ENCODE data around the gene TRAM2.

Gene TRAM2

DNA sequence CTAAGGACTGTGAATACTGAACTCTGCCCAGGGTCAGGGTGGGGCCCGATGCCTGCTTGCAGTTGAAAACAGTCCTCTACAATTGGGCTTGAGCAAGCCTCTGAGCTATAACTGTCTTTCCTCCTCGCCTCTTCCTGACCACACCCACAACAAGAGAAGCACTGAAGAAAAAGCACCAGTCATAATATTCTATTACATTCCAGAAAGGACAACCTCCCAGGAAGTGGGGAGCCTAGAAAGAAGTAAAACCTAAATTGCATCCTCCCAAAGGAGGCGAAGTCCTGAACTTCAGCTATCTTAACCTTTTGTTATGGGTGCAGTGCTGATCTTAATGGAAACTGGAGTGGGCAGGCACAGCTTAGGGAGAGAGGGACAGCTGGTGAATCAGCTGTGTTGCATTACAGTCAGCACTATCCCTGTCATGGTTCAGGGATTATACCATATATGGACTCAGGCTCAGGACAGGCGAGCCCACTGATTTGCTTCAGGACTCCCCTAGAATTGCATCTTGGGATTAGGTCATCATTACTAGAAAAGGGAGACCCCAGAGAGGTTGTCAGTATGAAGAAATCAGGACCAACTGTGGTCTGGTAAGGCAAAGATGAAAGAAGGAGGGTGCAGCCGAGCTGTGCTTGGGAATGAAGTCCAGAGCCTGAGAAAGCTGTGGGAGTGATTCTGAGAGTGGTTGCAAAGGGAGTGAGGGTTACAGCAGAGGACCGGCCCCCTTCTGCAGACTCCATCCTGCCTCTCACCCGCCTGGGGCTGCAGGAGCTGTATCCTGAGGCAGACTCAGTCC lies 18.3 kb upstream of the TRAM2 start:
- no peak for DNase-seq (ENCODE audit: low read depth in 3 of 3)

GRCh38 chr6:52594221-52594620 lies 17.4 kb upstream of the TRAM2 start:
- no peak for DNase-seq (ENCODE audit: low read depth in 3 of 3)

GRCh38 chr6:52591832-52592231 lies 15.0 kb upstream of the TRAM2 start:
- DNase-seq (ENCODE audit: low read depth in 3 of 3) = no peak

- no peak for DNase-seq (ENCODE audit: low read depth in 3 of 3)
Observed at GRCh38 chr6:52590152-52590891, 13.5 kb upstream of the TRAM2 start.

GRCh38 chr6:52588710-52589091 lies 11.8 kb upstream of the TRAM2 start:
- no peak for DNase-seq (ENCODE audit: low read depth in 3 of 3)

DNA sequence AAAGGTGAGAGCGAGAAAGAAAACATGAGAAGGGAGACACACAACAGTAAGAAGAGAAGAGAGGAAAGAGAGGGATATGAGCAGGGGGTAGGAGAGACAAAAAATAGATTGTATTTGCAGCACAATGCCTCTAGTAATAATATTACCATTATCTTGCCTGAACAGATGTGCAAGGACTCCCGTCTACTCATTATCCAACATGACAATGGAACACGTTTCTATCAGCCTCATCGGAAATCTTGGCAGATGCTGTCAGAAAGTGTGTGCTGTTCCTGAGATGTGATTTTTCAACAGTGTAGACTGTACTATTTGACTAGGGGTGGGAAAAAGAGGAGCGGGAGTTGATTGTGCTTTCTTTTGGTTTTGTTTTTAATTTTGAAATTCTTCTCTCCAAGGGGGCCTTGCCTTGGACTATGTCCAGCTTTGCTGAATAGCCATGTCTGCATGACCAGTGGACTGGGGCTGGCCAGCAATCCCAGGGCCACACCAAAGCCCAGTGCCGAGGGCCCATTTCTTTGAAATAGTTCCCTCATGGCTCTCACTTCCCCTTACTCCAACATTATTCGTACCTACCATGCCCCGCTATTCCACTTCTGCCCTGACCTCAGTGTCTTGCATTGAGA lies 11.3 kb upstream of the TRAM2 start:
- no peak for DNase-seq (ENCODE audit: low read depth in 3 of 3)

GRCh38 chr6:52587001-52587400 lies 10.1 kb upstream of the TRAM2 start:
- no peak for DNase-seq (ENCODE audit: low read depth in 3 of 3)

- DNase-seq (ENCODE audit: low read depth in 3 of 3) = no peak
Observed at GRCh38 chr6:52584203-52584602, 7.3 kb upstream of the TRAM2 start.

- DNase-seq (ENCODE audit: low read depth in 3 of 3) = no peak
Observed at GRCh38 chr6:52582996-52583395, 6.1 kb upstream of the TRAM2 start.

DNA sequence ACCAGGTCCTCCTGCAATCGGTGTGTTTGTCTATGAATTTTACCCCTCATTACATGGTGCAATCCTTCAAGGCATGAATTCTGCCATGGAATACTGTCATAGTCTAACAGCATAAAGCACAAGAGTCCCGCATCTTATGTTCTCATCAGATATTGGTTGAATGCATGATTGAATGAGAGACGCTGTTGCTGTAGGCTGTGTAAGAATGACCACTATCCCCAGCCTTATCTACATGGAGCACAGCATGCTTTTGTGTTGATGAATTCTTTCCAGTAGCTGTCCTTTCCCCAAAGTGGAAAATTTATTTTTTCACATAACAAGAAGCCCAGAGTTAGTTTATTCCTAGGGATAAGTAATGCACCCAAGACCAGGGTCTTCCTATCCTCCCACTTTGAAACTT lies 5.6 kb upstream of the TRAM2 start:
- no peak for DNase-seq (ENCODE audit: low read depth in 3 of 3)

DNA sequence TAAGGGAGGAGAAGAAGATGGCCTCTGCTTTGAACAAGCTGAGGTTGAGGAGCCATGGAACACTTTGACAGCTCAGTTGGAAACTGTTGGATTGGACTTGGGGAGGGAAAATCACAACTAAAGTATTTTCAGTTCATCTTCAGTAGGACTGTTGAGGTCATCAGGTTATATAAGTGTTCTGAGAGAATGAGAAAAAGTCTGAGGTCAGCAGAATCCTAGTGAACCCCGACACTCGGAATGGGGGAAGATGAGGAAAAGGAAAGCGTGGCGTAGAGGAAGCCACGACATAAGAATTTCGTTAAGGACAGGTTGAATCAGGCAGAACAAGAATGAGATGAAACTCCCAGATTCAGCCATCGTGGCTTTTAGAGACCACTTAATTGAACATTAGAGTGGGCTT lies 4.0 kb upstream of the TRAM2 start:
- no peak for DNase-seq (ENCODE audit: low read depth in 3 of 3)

GRCh38 chr6:52579006-52579660 lies 2.3 kb upstream of the TRAM2 start:
- no peak for DNase-seq (ENCODE audit: low read depth in 3 of 3)

- DNase-seq (ENCODE audit: low read depth in 3 of 3) = no peak
Observed at GRCh38 chr6:52577778-52578463, 1.1 kb upstream of the TRAM2 start.

DNA sequence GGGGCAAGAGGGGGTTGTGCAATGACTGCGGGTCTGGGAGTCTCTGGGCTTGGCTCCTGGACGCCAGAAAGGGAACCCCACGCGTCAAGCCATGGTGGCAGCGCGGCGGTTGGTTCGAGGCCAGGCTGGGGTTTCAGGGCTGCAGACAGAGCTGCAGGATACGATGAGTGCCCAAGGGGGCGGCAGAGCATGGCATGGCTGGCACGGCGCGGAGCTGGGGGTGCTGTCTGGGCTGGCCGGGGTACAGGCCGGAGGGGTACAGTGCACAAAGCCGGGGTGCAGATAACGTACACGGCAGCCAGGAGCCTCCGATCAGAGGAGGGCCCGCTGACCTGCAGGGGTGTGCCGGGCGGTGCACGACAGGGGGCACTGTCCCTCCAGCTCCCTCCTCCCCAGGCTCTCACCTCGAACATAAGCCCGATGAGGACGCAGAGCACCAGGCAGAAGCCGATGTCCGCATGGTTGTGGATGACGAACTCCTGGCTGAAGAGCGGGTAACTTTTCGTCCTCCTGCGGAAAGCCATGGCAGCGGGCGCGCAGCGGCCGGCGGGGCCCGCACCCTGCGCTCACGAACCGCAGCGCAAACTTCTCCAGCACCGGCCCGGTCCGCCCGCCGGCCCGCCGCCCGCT lies 353 bp downstream of the TRAM2 start:
- peak; percentile 17 to 57 (median 43) for DNase-seq (ENCODE audit: low read depth in 3 of 3)

- no peak for DNase-seq (ENCODE audit: low read depth in 3 of 3)
Observed at GRCh38 chr6:52576054-52576391, 837 bp downstream of the TRAM2 start.

GRCh38 chr6:52575502-52575892 lies 1.4 kb downstream of the TRAM2 start:
- no peak for DNase-seq (ENCODE audit: low read depth in 3 of 3)

DNA sequence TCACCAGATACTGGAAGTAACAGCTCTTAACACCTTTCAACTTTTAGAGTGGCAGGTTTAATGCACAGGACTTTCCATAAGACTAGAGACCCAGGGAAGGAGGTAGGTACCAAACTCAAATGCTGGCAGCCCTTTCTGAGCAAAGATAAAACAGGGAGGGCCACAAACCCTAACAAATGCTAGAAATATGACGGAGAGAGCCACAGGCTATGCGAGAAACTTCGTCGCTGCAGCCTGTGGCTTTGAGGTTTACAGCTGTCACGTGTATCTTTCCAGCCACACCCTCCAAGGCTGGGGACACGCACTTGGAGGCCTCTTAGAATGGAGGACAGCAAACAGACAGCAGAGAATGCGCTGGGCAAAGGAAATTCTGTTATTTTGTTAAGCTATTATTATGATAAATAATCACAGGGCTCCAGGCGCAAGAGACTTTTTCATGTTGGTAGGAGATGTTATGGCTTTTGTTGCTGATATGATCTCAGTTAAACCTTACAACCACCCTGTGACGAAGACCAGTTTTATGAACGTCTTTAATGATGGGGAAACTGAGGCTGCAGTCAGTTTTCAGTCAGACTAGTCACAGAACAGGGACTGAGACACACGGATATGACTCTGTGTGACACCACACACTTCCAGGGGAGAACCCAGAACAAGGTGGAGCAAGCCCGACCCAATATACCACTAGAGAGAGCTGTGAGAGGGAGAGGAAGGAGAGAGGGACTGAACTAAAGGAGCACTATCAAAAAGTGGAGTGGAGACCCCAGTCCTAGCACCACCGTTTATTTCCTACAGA lies 2.0 kb downstream of the TRAM2 start:
- DNase-seq (ENCODE audit: low read depth in 3 of 3) = peak; percentile 25 to 27 (median 26)

GRCh38 chr6:52573295-52573694 lies 3.6 kb downstream of the TRAM2 start:
- DNase-seq (ENCODE audit: low read depth in 3 of 3) = no peak

DNA sequence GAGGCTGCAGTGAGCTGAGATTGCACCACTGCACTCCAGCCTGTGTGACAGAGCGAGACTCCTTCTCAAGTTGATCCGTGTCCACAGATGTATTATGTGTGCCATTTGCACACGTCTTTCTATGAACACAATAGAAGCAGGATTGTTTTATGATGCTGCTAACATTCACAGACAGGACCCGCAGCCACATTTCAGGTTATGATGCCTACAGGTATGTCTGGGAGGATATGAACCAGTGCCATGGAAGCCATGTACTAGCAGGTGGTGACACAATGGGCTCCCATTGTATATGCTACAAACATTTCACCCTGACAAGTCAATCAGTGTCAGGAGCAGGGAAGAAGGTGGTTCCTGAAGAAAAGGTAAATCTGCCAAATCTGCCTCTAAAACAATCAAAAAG lies 4.3 kb downstream of the TRAM2 start:
- DNase-seq (ENCODE audit: low read depth in 3 of 3) = no peak

GRCh38 chr6:52571099-52571755 lies 5.6 kb downstream of the TRAM2 start:
- DNase-seq (ENCODE audit: low read depth in 3 of 3) = no peak

Data from stimulated activated CD4-positive, alpha-beta T cell treated with anti-CD3 and anti-CD28 coated beads, TNF-alpha, amount 100 ng/mL, for 48 hours (primary cell).